ENCODE measurements around the gene PRTFDC1. TPM values are rescaled to one million over a fixed set of nuclear protein-coding genes. Genes with fewer than 3 reads are reported as not detected.

The PRTFDC1 gene
- total RNA-seq, 1 donor from 2014 or later: 11.7 TPM

Small RNA genes within 50 kb of the gene (small RNA-seq; reads per million reads assigned to genes)
- gene AL512598.1 (ENCODE audit: low replicate concordance): not detected
- not detected for gene RN7SKP241 (ENCODE audit: low replicate concordance)

Other genes with a start within 250 kb of the PRTFDC1 start
- 79.2 TPM for gene ARHGAP21, start 228.7 kb downstream of the PRTFDC1 start, total RNA-seq
- 0.39 TPM for gene ENKUR, start 63.6 kb upstream of the PRTFDC1 start, total RNA-seq
- 5.6 TPM for gene THNSL1, start 64.0 kb upstream of the PRTFDC1 start, total RNA-seq
- 0.10 TPM for gene GPR158, start 222.4 kb upstream of the PRTFDC1 start, total RNA-seq